Amniotic epithelial cell (primary cell): ENCODE measurements around the gene APC2.

Source experiments
- DNase-seq: peaks from one replicate; pipeline ENCODE4 v3.0.0-alpha.2; 2010; ENCODE audit warnings: low read depth

Gene APC2

GRCh38 chr19:1446713-1447481 lies 3.0 kb upstream of the APC2 start:
- DNase-seq = no peak

GRCh38 chr19:1447504-1447903 lies 2.4 kb upstream of the APC2 start:
- DNase-seq = no peak

GRCh38 chr19:1447944-1448343 lies 2.0 kb upstream of the APC2 start:
- DNase-seq = no peak

- DNase-seq = no peak
These were observed 1.1 kb downstream of the APC2 start for GRCh38 chr19:1450735-1451731.

GRCh38 chr19:1451916-1452801 lies 2.2 kb downstream of the APC2 start:
- no peak for DNase-seq

- no peak for DNase-seq
These were observed 3.0 kb downstream of the APC2 start for GRCh38 chr19:1452802-1453524.

- no peak for DNase-seq
These were observed 3.8 kb downstream of the APC2 start for GRCh38 chr19:1453525-1454364.

- no peak for DNase-seq
These were observed 5.0 kb downstream of the APC2 start for GRCh38 chr19:1455002-1455335.

- peak; percentile 45 for DNase-seq
These were observed 5.6 kb downstream of the APC2 start for GRCh38 chr19:1455336-1456120.

- DNase-seq = no peak
These were observed 6.4 kb downstream of the APC2 start for GRCh38 chr19:1456121-1456900.

- DNase-seq = no peak
These were observed 7.3 kb downstream of the APC2 start for GRCh38 chr19:1457031-1457739.

GRCh38 chr19:1457892-1458291 lies 8.0 kb downstream of the APC2 start:
- no peak for DNase-seq

- no peak for DNase-seq
These were observed 9.6 kb downstream of the APC2 start for GRCh38 chr19:1459479-1459878.

GRCh38 chr19:1460033-1460995 lies 10.4 kb downstream of the APC2 start:
- DNase-seq = no peak

- DNase-seq = no peak
These were observed 11.9 kb downstream of the APC2 start for GRCh38 chr19:1461862-1462261.

- peak; percentile 43 for DNase-seq
These were observed 15.5 kb downstream of the APC2 start for GRCh38 chr19:1465191-1466016.
